A673 (cell line): ENCODE measurements around the gene KRCC1. TPM values are rescaled to one million over a fixed set of nuclear protein-coding genes. Genes with fewer than 3 reads are reported as not detected.
A peak's percentile ranks its signal among the peaks of the same experiment; 100 is the strongest.

ENCODE experiments used
- BruUV-seq: library from RNA; stranded (reverse); fragments of 400-500 nt; replicated peaks from 2 replicates; lab custom pipeline; 2021; lab: Mats Ljungman, UMichigan
- CTCF ChIA-PET: fragments of 300-600 bp; sonication (Branson Sonifier 250); formaldehyde crosslinking; loops from one replicate; lab custom pipeline; 2022; ENCODE audit warnings: antibody characterized with exemption; lab: Charles Lee
- POLR2A ChIA-PET: fragments of 300-600 bp; sonication (Branson Sonifier 250); formaldehyde crosslinking; loops from one replicate; lab custom pipeline; 2022; ENCODE audit warnings: antibody characterized with exemption; ENCODE audit not compliant: low non-redundant PET; lab: Charles Lee
- DNase-seq: peaks from one replicate; pipeline ENCODE4 v3.0.0-alpha.2; 2015; ENCODE audit warnings: low spot score
- H3K27ac ChIP-seq: fragments of 200-600 bp; sonication (generic); 2 replicates; pipeline ENCODE4 v1.5.1; 2016; ENCODE audit warnings: mixed run types, low read depth, mild to moderate bottlenecking, mixed read lengths, antibody characterized with exemption, low read length; ENCODE audit not compliant: poor library complexity, severe bottlenecking
- H3K27me3 ChIP-seq: fragments of 200-600 bp; sonication (generic); replicated peaks from 2 replicates; pipeline ENCODE4 v1.6.1; 2017; ENCODE audit warnings: mixed run types, low read depth, mild to moderate bottlenecking, mixed read lengths, antibody characterized with exemption, low read length; ENCODE audit not compliant: insufficient read depth, poor library complexity
- H3K36me3 ChIP-seq: fragments of 200-600 bp; sonication (generic); 2 replicates; pipeline ENCODE4 v1.6.1; 2016; ENCODE audit warnings: mixed run types, mild to moderate bottlenecking, mixed read lengths, antibody characterized with exemption, low read length; ENCODE audit not compliant: insufficient read depth, poor library complexity, severe bottlenecking
- H3K4me1 ChIP-seq: fragments of 200-600 bp; sonication (generic); 2 replicates; pipeline ENCODE4 v1.6.1; 2017; ENCODE audit warnings: mixed run types, mild to moderate bottlenecking, mixed read lengths, antibody characterized with exemption, low read length; ENCODE audit not compliant: insufficient read depth, poor library complexity, severe bottlenecking
- H3K4me3 ChIP-seq: fragments of 200-600 bp; sonication (generic); 2 replicates; pipeline ENCODE4 v1.5.1; 2016; ENCODE audit warnings: low read depth, mixed run types, mild to moderate bottlenecking, mixed read lengths, low read length; ENCODE audit not compliant: poor library complexity, severe bottlenecking
- H3K9me3 ChIP-seq: fragments of 200-600 bp; sonication (generic); 2 replicates; pipeline ENCODE4 v1.6.1; 2016; ENCODE audit warnings: mixed run types, low read depth, mild to moderate bottlenecking, mixed read lengths, antibody characterized with exemption, low read length; ENCODE audit not compliant: poor library complexity, severe bottlenecking
- CTCF ChIP-seq: fragments of 300-800, 200-600 bp; sonication (generic); conservative IDR thresholded peaks from 2 replicates; pipeline ENCODE4 v1.5.1; 2017; ENCODE audit warnings: low read depth, mild to moderate bottlenecking, antibody characterized with exemption, low read length, moderate library complexity, mixed read lengths
- EZH2 ChIP-seq: fragments of 200-600 bp; sonication (generic); IDR thresholded peaks from 2 replicates; pipeline ENCODE4 v1.6.1; 2017; ENCODE audit warnings: borderline replicate concordance, low read depth, mild to moderate bottlenecking, mixed read lengths, antibody characterized with exemption, low read length; ENCODE audit not compliant: poor library complexity, severe bottlenecking
- intact Hi-C: fragments of 100-400 bp; cut with micrococcal nuclease; formaldehyde crosslinking; loops from one replicate; pipeline ENCODE4 v1.10.0; 2022; ENCODE audit not compliant: unreplicated experiment
- total RNA-seq: library from RNA; stranded (reverse); gene quantifications from 2 replicates; pipeline ENCODE4 v1.2.3, GENCODE V29; 2021

The KRCC1 gene
- total RNA-seq, 1 experiment from 2014 or later: 8.5 TPM

- intact Hi-C loops: no loop called here
- H3K27ac ChIP-seq: peak overlapping the region; percentile 97
Observed at GRCh38 chr2:88053934-88054781, 1.4 kb downstream of the KRCC1 start.

GRCh38 chr2:88053296-88053695, 2.3 kb downstream of the KRCC1 start:
- ChIA-PET CTCF (no interaction called here), POLR2A (no interaction called here)

More at GRCh38 chr2:88053934-88054781, 1.4 kb downstream of the KRCC1 start:
- peak overlapping the region; percentile 95 for H3K4me3 ChIP-seq
- peaks cover 25% of the 10 kb centered on the region for H3K4me1 ChIP-seq
- ChIA-PET POLR2A (no interaction called here), CTCF (no interaction called here)
- no peak for TF ChIP-seq EZH2
- TF ChIP-seq CTCF: no peak
- no peak for DNase-seq
- no peaks in the 10 kb centered on the region for H3K9me3 ChIP-seq
- no peaks in the 10 kb centered on the region for H3K27me3 ChIP-seq
- TSS peak; percentile 40 for BruUV-seq
- H3K36me3 ChIP-seq: no peaks in the 10 kb centered on the region

GRCh38 chr2:88051792-88052191, 3.8 kb downstream of the KRCC1 start:
- no peak for DNase-seq
- BruUV-seq: no TSS peak
- no peaks in the 10 kb centered on the region for H3K9me3 ChIP-seq
- no peaks in the 10 kb centered on the region for H3K36me3 ChIP-seq
- intact Hi-C loops: no loop called here
- TF ChIP-seq CTCF (no peak), EZH2 (no peak)
- H3K4me3 ChIP-seq: no peak overlapping the region
- H3K27me3 ChIP-seq: no peaks in the 10 kb centered on the region
- ChIA-PET POLR2A (no interaction called here), CTCF (no interaction called here)
- H3K4me1 ChIP-seq: peaks cover 25% of the 10 kb centered on the region
- no peak overlapping the region for H3K27ac ChIP-seq

More at GRCh38 chr2:88053296-88053695, 2.3 kb downstream of the KRCC1 start:
- Histone ChIP-seq H3K36me3 (no peaks in the 10 kb centered on the region), H3K27me3 (no peaks in the 10 kb centered on the region), H3K27ac (peak overlapping the region; percentile 97), H3K9me3 (no peaks in the 10 kb centered on the region), H3K4me1 (peaks cover 25% of the 10 kb centered on the region), H3K4me3 (peak overlapping the region; percentile 95)
- intact Hi-C loops: no loop called here
- DNase-seq: peak; percentile 45
- no TSS peak for BruUV-seq
- no peak for TF ChIP-seq CTCF
- no peak for TF ChIP-seq EZH2
